SU-DHL-6 (cell line): ENCODE results near the gene GMEB2.

ENCODE experiments used
- H2AFZ ChIP-seq: fragments of 200-600 bp; sonication (generic); 2 replicates; pipeline ENCODE4 v1.6.1; 2014; ENCODE audit warnings: low read depth, mild to moderate bottlenecking, moderate library complexity, mixed read lengths, antibody characterized with exemption, low read length; ENCODE audit not compliant: severe bottlenecking
- H3F3A ChIP-seq: fragments of 200-600 bp; shearing (Covaris generic); 2 replicates; pipeline ENCODE4 v1.6.0; 2016; ENCODE audit warnings: antibody characterized with exemption, mild to moderate bottlenecking; ENCODE audit not compliant: insufficient read depth
- H3K27ac ChIP-seq: fragments of 200-600 bp; sonication (generic); 2 replicates; pipeline ENCODE4 v1.5.1; 2016; ENCODE audit warnings: low read depth, mild to moderate bottlenecking, low read length, moderate library complexity, mixed read lengths
- H3K27me3 ChIP-seq: fragments of 200-600 bp; sonication (generic), shearing (Covaris generic); 2 replicates; pipeline ENCODE4 v1.6.0; 2014; ENCODE audit warnings: mild to moderate bottlenecking, low read length
- H3K36me3 ChIP-seq: fragments of 200-600 bp; sonication (generic); 2 replicates; pipeline ENCODE4 v1.6.1; 2014; ENCODE audit warnings: mild to moderate bottlenecking, low read length, mixed read lengths
- H3K4me2 ChIP-seq: fragments of 300-600, 200-600 bp; shearing (Covaris generic), sonication (generic); 2 replicates; pipeline ENCODE4 v1.6.0; 2014; ENCODE audit warnings: low read length, low read depth, mild to moderate bottlenecking; ENCODE audit not compliant: poor library complexity, severe bottlenecking
- H3K4me3 ChIP-seq: fragments of 200-600 bp; sonication (generic); 2 replicates; pipeline ENCODE4 v1.5.1; 2014; ENCODE audit warnings: antibody characterized with exemption, low read length, mild to moderate bottlenecking, mixed read lengths; ENCODE audit not compliant: insufficient read depth, poor library complexity, severe bottlenecking
- H3K79me2 ChIP-seq: fragments of 200-600 bp; sonication (generic); 2 replicates; pipeline ENCODE4 v1.6.1; 2014; ENCODE audit warnings: mild to moderate bottlenecking, low read length, moderate library complexity; ENCODE audit not compliant: insufficient read depth
- H3K9ac ChIP-seq: fragments of 200-600 bp; sonication (generic); 2 replicates; pipeline ENCODE4 v1.7.0; 2014; ENCODE audit warnings: mild to moderate bottlenecking, low read length
- H3K9me2 ChIP-seq: fragments of 200-600 bp; sonication (generic); replicated peaks from 2 replicates; pipeline ENCODE4 v1.6.1; 2014; ENCODE audit warnings: low read length; ENCODE audit not compliant: insufficient read depth
- H3K9me3 ChIP-seq: fragments of 200-600 bp; sonication (generic); 2 replicates; pipeline ENCODE4 v1.6.1; 2014; ENCODE audit warnings: low read length, mixed read lengths; ENCODE audit not compliant: insufficient read depth
- H4K20me1 ChIP-seq: fragments of 200-600 bp; sonication (generic); 2 replicates; pipeline ENCODE4 v1.6.1; 2014; ENCODE audit warnings: low read depth, mild to moderate bottlenecking, antibody characterized with exemption, low read length, moderate library complexity, mixed read lengths
- CTCF ChIP-seq: fragments of 200-600 bp; sonication (generic); IDR thresholded peaks from one replicate; pipeline ENCODE4 v1.5.1; 2017; ENCODE audit warnings: antibody characterized with exemption, mild to moderate bottlenecking, low read length, moderate library complexity; ENCODE audit not compliant: insufficient read depth, poor library complexity, severe bottlenecking
- EZH2phosphoT487 ChIP-seq: fragments of 200-600 bp; sonication (generic), shearing (Covaris generic); conservative IDR thresholded peaks from 2 replicates; pipeline ENCODE4 v1.6.1; 2018; ENCODE audit warnings: mild to moderate bottlenecking, antibody characterized with exemption, low read length, moderate library complexity, mixed read lengths

The GMEB2 gene

GRCh38 chr20:63648895-63649589, 22.1 kb upstream of the GMEB2 start:
- Histone ChIP-seq H3K4me2 (no peak overlapping the region), H3K27me3 (no peaks in the 10 kb centered on the region), H3K4me3 (no peak overlapping the region), H3K79me2 (no peaks in the 10 kb centered on the region), H2AFZ (no peak overlapping the region), H3F3A (no peaks in the 10 kb centered on the region), H3K9me2 (no peaks in the 10 kb centered on the region), H3K9ac (no peak overlapping the region), H4K20me1 (no peaks in the 10 kb centered on the region), H3K27ac (no peak overlapping the region), H3K9me3 (no peaks in the 10 kb centered on the region), H3K36me3 (no peaks in the 10 kb centered on the region)
- TF ChIP-seq CTCF (no peak), EZH2phosphoT487 (no peak)

GRCh38 chr20:63648190-63648589, 21.3 kb upstream of the GMEB2 start:
- Histone ChIP-seq H3K36me3 (no peaks in the 10 kb centered on the region), H3K9me3 (no peaks in the 10 kb centered on the region), H3K79me2 (no peaks in the 10 kb centered on the region), H3K9me2 (no peaks in the 10 kb centered on the region), H3K4me3 (no peak overlapping the region), H3K4me2 (no peak overlapping the region), H3K9ac (no peak overlapping the region), H3K27ac (no peak overlapping the region), H3F3A (no peaks in the 10 kb centered on the region), H2AFZ (no peak overlapping the region), H3K27me3 (no peaks in the 10 kb centered on the region), H4K20me1 (no peaks in the 10 kb centered on the region)
- no peak for TF ChIP-seq EZH2phosphoT487
- TF ChIP-seq CTCF, result no peak

DNA sequence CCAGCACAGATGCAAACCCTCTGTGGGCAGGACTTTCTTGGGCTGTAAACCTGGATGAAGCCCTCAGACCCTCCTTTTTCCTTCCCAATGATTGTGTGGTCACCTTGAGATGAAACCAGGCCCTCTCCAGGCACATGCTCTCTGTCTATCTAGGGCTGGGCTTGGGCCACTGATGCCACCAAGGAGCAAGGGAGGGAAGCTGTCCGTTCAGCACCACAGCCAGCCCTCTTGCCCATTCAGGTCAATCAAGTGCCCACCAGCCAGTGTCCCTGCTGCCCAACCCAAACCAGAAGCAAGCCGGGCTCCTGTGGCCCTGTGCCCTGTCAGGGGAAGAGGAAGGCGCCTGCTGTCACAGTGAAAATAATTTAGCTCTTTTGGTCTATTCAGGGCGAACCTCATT, 18.3 kb upstream of the GMEB2 start:
- H3K9ac ChIP-seq, result no peak overlapping the region
- H3K27ac ChIP-seq, result no peak overlapping the region
- H3K79me2 ChIP-seq, result no peaks in the 10 kb centered on the region
- H3K9me2 ChIP-seq, result no peaks in the 10 kb centered on the region
- H3K4me2 ChIP-seq, result no peak overlapping the region
- no peaks in the 10 kb centered on the region for H3K27me3 ChIP-seq
- TF ChIP-seq CTCF (no peak), EZH2phosphoT487 (no peak)
- H4K20me1 ChIP-seq, result no peaks in the 10 kb centered on the region
- no peak overlapping the region for H2AFZ ChIP-seq
- H3K9me3 ChIP-seq, result no peaks in the 10 kb centered on the region
- no peaks in the 10 kb centered on the region for H3K36me3 ChIP-seq
- H3F3A ChIP-seq, result no peaks in the 10 kb centered on the region
- H3K4me3 ChIP-seq, result no peak overlapping the region
